Left kidney (tissue), 8 donors: ENCODE results near the gene CD83. TPM values are rescaled to one million over a fixed set of nuclear protein-coding genes. Genes with fewer than 3 reads are reported as not detected.
A peak's percentile ranks its signal among the peaks of the same experiment; 100 is the strongest.
"Not testable (repeated sequence)": the region's sequence is repeated elsewhere in the genome, so short reads cannot be mapped to it uniquely, and the experiment has no call there.

ENCODE experiments used
- DNase-seq: peaks from one replicate; pipeline ENCODE4 v3.0.0-alpha.2; 2013
- long read RNA-seq, 8 donors: transcript quantifications; one replicate each; lab custom pipeline, GENCODE V29; 2026
- polyA plus RNA-seq: library from polyadenylated mRNA; unstranded; fragments of 120-200 nt; gene quantifications from one replicate; pipeline ENCODE4 v1.2.1, GENCODE V29; 2013; ENCODE audit not compliant: insufficient read length

The CD83 gene, protein sequence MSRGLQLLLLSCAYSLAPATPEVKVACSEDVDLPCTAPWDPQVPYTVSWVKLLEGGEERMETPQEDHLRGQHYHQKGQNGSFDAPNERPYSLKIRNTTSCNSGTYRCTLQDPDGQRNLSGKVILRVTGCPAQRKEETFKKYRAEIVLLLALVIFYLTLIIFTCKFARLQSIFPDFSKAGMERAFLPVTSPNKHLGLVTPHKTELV
- 12.6 TPM for polyA plus RNA-seq
- long read RNA-seq, donor 1, transcript CD83-201 (5 exons, 2,471 nt): major isoform, 6 of 6 reads
- long read RNA-seq, donor 1, partial matches to known transcripts: 0 of 6 reads
- long read RNA-seq, donor 1, other reads (novel, unspliced or antisense): 0 of 6 reads
- long read RNA-seq, donor 2, transcript CD83-201 (5 exons, 2,471 nt): major isoform, 5 of 5 reads
- long read RNA-seq, donor 2, partial matches to known transcripts: 0 of 5 reads
- long read RNA-seq, donor 2, other reads (novel, unspliced or antisense): 0 of 5 reads
- long read RNA-seq, donor 3, transcript CD83-201 (5 exons, 2,471 nt): major isoform, 8 of 8 reads
- long read RNA-seq, donor 3, partial matches to known transcripts: 0 of 8 reads
- long read RNA-seq, donor 3, other reads (novel, unspliced or antisense): 0 of 8 reads
- long read RNA-seq, donor 4: 0 reads
- long read RNA-seq, donor 5, partial matches to known transcripts: 0 of 3 reads
- long read RNA-seq, donor 5, other reads (novel, unspliced or antisense): 0 of 3 reads
- long read RNA-seq, donor 6, transcript CD83-201 (5 exons, 2,471 nt): major isoform, 5 of 5 reads
- long read RNA-seq, donor 6, partial matches to known transcripts: 0 of 5 reads
- long read RNA-seq, donor 6, other reads (novel, unspliced or antisense): 0 of 5 reads
- long read RNA-seq, donor 7, transcript CD83-201 (5 exons, 2,471 nt): major isoform, 7 of 7 reads
- long read RNA-seq, donor 7, partial matches to known transcripts: 0 of 7 reads
- long read RNA-seq, donor 7, other reads (novel, unspliced or antisense): 0 of 7 reads
- long read RNA-seq, donor 8, partial matches to known transcripts: 0 of 4 reads
- long read RNA-seq, donor 8, other reads (novel, unspliced or antisense): 0 of 4 reads

DNA sequence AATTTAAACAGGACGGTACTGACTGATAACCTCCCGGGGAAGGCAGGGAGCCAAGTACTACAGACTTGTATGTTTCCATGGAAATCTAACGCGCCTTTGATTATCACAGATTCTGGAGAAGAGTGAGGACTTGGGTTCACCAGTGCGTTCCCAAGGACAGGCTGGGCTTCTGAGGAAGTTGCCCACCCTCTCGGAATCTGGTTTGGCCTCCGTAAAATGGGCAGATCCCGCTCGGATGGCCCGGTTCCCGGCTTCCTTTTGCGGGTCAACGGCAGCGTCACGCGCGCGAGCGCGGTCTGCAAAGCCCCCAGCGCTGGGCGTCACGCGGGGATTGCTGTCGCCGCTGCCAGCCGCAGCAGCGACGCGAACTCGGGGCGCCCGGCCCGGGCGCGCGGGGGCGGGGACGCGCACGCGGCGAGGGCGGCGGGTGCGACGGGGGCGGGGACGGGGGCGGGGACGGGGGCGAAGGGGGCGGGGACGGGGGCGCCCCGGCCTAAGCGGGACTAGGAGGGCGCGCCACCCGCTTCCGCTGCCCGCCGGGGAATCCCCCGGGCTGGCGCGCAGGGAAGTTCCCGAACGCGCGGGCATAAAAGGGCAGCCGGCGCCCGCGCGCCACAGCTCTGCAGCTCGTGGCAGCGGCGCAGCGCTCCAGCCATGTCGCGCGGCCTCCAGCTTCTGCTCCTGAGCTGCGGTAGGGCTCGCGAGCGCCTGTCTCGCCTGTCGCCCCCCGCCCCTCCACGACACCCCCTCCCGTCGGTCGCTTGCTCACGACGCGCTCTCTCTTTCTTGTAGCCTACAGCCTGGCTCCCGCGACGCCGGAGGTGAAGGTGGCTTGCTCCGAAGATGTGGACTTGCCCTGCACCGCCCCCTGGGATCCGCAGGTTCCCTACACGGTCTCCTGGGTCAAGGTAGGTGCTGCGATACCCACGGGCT, at the start of gene CD83:
TSS of gene CD83 (plus strand) at position 615 of the 933 bp plus-strand sequence. CDS start at position 655, 40 bp downstream.
- DNase-seq: no peak

DNA sequence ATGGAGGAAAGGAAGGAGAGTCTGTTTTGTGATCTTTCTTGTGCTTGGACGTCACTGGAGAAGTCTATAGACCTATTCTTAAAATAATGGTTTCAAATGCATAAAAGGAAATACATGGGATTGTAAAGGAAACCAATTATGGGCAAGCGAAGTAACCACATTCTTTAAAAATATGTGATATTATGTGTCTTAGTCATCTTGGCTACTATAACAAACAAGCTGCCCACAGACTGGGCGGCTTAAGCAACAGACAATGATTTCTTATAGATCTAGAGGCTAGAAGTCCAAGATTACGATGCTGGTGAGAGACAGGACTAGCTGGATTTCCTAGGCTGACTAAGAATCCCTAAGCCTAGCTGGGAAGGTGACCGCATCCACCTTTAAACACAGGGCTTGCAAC, 49.4 kb upstream of the CD83 start:
- no peak for DNase-seq

DNA sequence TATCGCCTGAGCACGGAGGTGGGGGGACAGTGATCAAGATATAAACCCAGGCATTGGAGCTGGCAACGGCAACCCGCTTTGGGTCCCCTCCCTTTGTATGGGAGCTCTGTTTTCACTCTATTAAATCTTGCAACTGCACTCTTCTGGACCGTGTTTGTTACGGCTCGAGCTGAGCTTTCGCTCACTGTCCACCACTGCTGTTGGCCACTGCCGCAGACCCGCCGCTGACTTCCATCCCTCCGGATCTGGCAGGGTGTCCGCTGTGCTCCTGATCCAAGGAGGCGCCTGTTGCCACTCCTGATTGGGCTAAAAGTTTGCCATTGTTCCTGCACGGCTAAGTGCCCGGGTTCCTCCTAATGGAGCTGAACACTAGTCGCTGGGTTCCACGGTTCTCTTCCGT, 48.9 kb upstream of the CD83 start:
- DNase-seq: no peak

DNA sequence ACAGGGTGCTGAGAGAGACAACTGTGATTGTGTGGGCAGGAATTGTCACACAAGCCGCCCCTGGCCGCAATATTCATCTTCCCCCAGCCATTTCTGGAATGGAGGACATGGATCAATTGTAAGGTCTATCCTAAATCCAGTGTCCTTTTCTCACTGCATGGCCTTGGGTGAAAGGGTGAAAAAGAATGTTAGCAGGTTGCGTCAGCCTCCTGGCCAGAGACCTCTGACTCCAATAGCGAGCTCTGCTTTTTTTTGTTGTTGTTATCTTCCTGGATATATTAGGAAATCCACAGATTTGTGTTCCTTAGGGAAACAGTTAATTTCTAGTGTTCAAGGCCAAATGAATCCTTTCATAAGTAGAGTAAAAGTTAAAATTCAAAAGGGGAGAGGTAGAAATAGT, 47.1 kb upstream of the CD83 start:
- DNase-seq: no peak

DNA sequence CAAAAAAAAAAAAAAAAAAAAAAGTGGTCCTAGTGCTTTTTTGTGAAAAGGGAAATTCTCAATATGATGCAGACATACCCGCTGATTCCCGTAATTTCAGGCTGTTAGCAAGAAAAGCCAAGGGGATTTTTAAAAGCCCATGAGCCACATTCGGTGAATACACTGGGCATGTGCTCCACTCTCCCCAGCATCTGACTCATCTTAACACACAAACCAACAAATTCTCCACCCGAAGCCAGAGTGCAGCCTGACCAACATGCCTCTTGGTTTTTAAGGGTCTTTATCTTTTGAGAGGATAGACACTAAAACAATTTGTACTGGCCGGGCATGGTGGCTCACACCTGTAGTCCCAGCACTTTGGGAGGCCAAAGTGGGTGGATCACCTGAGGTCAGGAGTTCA, 45.5 kb upstream of the CD83 start:
- no peak for DNase-seq

DNA sequence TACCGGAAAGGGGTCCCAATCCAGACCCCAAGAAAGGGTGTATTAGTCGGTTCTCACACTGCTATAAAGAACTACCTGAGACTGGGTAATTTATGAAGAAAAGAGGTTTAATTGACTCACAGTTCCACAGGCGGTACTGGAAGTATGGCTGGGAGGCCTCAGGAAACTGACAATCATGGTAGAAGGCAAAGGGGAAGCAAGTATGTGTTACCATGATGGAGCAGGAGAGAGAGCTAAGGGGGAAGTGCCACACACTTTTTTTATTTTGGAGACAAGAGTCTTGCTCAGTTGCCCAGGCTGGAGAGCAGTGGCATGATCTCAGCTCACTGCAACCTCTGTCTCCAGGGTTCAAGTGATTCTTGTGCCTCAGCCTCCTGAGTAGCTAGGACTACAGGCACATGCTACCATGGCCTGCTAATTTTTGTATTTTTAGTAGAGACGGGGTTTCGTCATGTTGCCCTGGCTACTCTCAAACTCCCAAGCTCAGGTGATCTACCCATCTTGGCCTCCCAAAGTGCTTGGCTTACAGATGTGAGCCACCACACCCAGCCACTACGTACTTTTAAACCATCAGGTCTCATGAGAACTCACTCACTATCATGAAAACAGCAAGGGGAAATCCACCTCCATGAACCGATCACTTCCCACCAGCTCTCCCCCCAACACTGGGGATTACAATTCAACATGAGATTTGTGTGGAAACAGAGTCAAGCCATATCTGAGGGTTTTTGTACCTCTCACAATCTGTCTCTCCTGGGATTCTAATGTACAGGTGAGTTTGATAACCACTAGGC, 43.8 kb upstream of the CD83 start:
- not testable (repeated sequence) for DNase-seq

DNA sequence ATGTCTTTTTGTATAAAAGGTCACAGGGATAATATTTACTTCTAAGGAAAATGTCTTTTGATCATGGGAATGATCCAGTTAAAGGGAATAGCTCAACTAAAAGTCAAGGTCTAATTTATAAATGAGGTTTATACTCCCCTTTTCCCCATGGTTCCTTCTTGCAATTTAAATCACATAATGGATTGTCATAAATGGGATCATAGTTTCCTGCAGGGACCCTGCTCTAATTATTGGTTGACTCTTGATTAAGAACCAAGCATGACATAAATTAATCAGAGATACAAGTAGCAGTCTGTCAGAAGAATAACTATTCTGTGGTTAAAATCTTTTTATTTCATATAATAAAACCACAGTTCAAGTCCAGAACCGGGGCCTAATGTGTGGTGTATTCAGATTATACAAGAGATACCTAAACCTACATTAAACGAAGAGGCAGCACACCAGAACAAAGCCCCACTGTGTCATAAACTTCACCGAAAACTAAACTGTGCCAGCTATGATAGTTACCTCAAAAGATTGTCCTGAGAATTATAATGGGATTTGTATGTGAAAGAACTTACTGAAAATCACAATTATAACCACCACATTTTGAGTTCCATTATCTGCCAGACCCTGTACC, 43.0 kb upstream of the CD83 start:
- no peak for DNase-seq

DNA sequence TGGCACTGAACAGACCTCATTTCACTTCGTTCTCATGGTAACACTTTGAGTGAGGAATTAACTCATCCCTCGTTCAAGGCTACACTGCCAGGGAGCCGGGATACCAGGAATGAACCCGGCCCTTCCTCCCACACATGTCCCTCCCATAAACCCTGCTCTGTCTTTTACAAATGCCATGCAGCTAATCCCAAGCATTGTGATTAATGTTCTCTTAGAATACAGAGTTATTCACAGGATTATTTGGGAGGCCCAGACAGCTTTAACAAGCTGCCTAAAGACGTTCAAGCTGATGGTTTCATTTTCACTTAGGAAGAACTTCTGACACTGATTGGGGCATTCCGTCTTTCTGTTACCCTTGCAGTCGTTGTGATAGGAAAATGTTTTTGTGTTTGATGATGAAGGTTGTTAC, 42.5 kb upstream of the CD83 start:
- DNase-seq: peak; percentile 50

DNA sequence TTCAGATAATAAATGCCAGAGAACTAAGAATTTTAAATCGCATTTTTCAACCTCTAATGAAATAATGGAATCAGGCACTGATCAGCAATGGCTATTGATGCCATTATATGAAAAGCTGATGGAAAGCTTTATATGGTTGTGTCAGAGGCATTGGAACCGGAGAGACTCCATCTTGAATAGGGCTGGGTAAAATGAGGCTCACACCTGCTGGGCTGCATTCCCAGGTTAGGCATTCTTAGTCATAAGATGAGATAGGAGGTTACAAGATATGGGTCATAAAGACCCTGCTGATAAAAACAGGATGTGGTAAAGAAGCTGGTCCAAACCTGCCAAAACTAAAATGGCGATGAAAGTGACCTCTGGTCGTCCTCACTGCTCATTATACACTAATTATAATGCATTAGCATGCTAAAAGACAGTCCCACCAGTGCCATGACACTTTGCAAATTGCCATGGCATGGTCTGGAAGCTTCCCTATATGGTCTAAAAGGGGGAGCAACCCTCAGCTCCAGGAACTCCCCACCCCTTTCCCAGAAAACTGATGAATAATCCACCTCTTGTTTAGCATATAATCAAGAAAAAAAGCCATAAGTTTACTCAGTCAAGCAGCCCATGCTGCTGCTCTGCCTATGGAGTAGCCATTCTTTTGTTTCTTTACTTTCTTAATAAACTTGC, 40.2 kb upstream of the CD83 start:
- no peak for DNase-seq

DNA sequence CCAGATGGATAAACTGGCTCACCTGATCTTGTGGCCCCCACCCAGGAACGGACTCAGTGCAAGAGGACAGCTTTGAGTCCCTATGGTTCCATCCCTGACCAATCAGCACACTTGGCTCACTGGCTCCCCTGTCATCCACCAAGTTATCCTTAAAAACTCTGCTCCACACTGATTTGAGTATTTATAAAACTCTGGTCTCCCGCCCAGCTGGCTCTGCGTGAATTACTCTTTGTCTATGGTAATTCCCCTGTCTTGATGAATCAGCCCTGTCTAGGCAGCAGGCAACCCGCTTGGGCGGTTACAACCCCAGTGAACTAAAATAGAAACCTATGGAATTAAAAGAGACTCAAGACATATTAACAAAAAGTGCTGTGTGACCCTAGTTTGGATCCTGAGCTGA, 38.1 kb upstream of the CD83 start:
- no peak for DNase-seq

DNA sequence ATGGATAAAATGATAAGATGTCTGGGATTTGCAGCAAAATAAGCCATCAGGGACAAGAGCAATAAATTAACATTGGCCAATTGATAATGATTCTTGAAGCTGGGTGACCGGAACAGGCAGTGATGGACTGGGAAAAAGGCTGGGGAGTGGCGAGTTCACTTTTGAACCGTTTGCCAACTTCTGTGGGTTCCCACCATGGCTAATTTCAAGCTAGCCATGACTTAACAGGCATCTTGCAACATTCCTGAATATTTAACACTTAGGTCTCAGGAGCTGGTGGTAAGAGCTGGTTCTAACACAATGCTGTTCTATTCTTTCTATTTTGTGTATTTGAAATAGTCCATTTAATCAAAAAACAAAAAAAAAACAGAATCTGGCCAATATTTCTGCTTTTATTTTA, 37.6 kb upstream of the CD83 start:
- no peak for DNase-seq

DNA sequence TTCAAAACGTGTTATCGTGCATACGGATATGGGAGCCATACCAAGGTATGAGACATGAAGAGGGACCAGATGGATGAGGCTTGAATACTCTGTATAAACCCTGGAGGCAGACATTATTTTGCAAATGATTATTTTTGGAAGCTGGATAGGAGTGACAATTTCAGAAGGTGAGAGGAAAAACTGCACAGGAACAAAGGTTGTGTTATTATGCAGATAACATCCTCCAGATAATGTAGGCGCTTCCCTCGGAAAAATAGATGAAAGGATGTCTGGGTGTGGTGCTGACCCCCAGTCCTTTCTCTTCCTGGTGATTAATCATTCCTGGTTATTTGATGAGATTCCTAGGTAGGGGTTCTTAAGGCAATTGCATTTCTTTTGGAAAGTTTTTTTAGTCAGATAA, 36.4 kb upstream of the CD83 start:
- no peak for DNase-seq

DNA sequence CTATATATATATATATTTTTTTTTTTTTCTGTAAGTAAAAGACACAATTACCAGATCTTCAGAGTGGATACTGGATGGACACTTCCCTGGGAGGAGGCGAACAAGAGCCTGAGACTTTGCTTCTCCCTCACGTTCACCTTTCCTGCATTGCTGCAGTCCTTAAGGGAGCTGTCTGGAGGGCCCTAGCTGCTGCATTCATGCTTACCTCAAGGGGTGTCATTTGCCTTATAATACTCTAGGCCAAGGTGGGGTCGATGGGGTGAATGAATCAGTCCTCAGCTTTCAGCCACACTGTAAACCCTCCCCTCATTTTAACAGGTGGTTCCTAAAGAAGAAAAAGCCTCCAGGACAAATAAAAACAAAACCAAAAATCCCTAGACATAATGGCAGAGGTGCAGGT, 34.8 kb upstream of the CD83 start:
- no peak for DNase-seq

DNA sequence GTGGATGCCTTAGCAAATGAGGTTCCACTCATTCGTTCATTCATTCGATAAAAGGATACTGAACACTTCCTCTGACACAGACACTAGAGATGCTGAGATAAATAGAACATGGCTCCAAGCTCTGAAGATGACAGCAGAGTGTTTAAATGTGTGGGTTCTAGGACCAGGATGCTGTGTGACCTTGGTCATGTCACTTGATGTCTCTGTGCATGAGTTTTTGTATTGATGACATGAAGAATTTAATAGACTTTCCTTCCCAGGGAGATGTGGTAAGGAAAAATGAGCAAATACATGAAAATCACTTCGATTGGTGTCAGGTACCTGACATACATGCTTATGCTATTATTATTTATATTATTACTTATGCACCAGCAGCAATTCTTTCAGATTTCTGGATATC, 34.3 kb upstream of the CD83 start:
- DNase-seq: no peak

DNA sequence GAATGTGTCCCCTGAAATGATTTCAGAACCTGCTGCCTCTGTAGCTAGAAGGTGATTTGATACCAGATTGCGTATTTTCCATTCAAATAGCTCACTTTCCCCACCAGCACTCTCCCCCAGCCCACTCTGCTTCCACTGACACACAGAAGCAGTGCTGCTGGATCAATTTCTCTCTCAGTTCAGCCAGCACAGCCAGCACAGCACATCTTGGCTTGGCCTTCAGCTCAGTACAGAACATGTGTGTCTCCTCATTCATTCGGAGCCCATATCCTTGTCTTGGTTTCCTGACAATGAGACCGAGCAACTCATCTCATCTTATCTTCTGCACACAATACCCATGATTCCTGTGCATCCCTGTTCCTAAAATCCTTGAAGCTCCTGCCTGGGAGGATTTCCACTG, 33.8 kb upstream of the CD83 start:
- no peak for DNase-seq

DNA sequence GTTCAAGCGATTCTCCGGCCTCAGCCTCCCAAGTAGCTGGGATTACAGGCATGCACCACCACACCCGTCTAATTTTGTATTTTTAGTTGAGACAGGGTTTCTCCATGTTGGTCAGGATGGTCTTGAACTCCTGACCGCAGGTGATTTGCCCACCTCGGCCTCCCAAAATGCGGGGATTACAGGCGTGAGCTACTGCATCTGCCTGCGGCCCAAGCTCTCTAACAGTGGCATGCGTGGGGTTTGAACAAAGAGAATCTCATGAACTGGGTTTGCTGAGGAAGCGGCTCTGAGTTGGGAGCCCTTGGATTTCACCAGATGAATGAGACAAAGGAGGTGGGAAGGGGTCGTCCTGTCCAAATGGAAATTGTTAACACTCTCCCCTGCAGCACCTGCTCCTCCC, 33.2 kb upstream of the CD83 start:
- no peak for DNase-seq

DNA sequence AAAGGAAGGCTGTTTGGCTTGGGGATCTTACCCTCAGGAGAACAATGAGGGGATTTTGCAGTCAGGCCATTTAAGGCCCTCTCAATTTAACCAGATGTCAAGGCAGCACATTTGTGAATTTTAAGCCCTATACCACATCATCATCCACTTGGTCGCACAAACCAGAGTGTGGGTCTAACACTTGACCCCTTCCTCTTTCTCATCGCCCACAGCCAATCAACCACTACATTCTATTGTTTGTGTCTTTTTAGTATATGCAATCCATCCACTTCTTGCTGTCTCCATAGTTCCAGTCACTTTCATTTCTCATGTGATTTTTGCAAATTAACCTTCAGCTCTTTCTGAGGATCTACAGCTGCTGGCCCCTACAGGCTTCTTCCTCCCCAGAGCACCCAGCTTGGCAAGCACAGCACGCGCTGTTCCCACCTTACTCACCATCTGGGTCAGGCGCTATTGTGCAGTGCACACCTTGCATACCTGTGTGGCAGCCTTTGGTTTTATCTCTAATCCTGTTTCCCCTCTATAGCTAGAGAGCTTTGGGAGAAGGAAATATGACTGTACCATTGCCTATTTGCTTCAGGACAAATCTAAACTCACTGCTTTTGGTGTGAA, 32.3 kb upstream of the CD83 start:
- no peak for DNase-seq

DNA sequence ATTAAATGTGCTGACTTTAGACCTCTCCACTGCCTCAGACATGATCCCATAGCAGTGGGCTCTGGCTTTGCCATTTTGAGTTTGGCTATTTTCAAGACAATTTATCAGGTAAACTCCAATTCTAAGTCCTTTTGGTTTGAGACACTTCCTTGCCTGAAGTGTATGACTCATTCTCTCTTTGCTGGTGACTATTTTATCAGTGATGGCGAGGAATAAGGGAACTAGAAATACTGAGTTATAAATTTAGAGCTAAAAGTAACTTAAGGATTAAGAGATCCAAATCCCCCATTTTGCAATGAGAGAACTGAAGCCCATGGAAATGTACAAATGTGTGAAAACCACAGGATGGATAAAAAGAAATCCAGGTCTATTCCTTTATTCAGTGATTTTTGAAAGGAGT, 30.9 kb upstream of the CD83 start:
- DNase-seq: no peak

DNA sequence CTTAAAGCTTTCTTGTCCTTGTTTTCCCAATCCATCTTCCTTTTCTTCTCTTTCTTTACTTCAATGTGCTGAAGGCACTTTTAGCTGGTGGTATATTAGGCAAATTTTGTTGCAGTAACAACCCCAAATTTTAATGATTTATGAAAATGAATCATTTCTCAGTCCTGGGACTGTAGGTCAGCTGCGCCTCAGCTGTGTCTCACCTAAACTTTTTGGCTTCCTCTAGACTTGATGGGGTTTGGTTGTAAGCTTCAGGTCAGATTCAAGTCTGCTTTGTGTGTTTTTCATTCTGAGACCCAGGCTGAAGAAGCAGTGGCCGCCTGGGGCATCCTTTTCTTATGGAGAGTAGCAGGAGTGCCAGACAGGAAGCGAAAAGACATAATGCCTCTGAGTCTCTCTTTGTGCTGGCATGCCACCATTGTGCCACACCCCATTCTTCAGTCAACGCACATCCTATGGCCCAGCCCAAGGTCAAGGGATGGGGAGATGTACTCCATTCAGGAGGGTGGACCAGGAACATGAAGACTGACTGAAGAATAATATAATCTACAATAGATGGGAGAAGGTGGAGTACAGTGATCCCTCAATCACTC, 28.9 kb upstream of the CD83 start:
- DNase-seq: no peak
